CD14-positive monocyte (primary cell): ENCODE measurements around the gene APH1B. TPM values are rescaled to one million over a fixed set of nuclear protein-coding genes. Genes with fewer than 3 reads are reported as not detected.

Experiments
- DNase-seq, 3 donors: peaks; one replicate each; pipeline ENCODE4 v3.0.0-alpha.2; 2011 to 2022
- H2AFZ ChIP-seq: 2 replicates; pipeline ENCODE4 v1.6.0; 2012; ENCODE audit warnings: mild to moderate bottlenecking, low read depth, low read length, inconsistent platforms; ENCODE audit not compliant: insufficient read depth, poor library complexity, severe bottlenecking
- H3K27ac ChIP-seq, 2 donors: 1 replicate in 1 of 2; 2 replicates in 1 of 2; pipeline ENCODE4 v1.5.1; 2012 to 2013; ENCODE audit warnings: low read length in 2 of 2, control low read depth in 1 of 2, inconsistent platforms in 1 of 2, low read depth in 1 of 2, mild to moderate bottlenecking in 1 of 2
- H3K27me3 ChIP-seq, 2 donors: one replicate each; pipeline versions ENCODE4 v1.6.0 to v1.6.1; 2011 to 2013; ENCODE audit warnings: low read length in 2 of 2; ENCODE audit not compliant: control insufficient read depth in 2 of 2, insufficient read depth in 2 of 2
- H3K36me3 ChIP-seq, 2 donors: replicated peaks in 1 of 2; 1 replicate in 1 of 2; 2 replicates in 1 of 2; pipeline versions ENCODE4 v1.5.1 to v1.6.1; 2012 to 2013; ENCODE audit warnings: low read length in 2 of 2, control low read depth in 1 of 2, inconsistent platforms in 1 of 2, mild to moderate bottlenecking in 1 of 2; ENCODE audit not compliant: insufficient read depth in 2 of 2, control insufficient read depth in 1 of 2
- H3K4me1 ChIP-seq, 2 donors: 1 replicate in 1 of 2; 2 replicates in 1 of 2; pipeline versions ENCODE4 v1.5.1 to v1.6.1; 2012 to 2013; ENCODE audit warnings: low read length in 2 of 2, control low read depth in 1 of 2, inconsistent platforms in 1 of 2, mild to moderate bottlenecking in 1 of 2, moderate library complexity in 1 of 2; ENCODE audit not compliant: insufficient read depth in 2 of 2, control insufficient read depth in 1 of 2
- H3K4me2 ChIP-seq: replicated peaks from 2 replicates; pipeline ENCODE3; 2012; ENCODE audit warnings: low read length, moderate library complexity, mild to moderate bottlenecking; ENCODE audit not compliant: poor library complexity, severe bottlenecking; ENCODE audit errors: extremely low read depth
- H3K4me3 ChIP-seq, 3 experiments: fragments of 200-600 bp in 1 of 3; sonication (generic) in 1 of 3; replicated peaks in 1 of 3; 1 replicate in 2 of 3; 2 replicates in 1 of 3; pipeline ENCODE4 v1.5.1; 2011 to 2013; ENCODE audit warnings: low read length in 3 of 3, mild to moderate bottlenecking in 3 of 3, control low read depth in 2 of 3, low read depth in 2 of 3, inconsistent platforms in 1 of 3, moderate library complexity in 1 of 3
- H3K79me2 ChIP-seq: 2 replicates; pipeline ENCODE4 v1.6.0; 2012; ENCODE audit warnings: mild to moderate bottlenecking, control low read depth, inconsistent platforms, low read length, moderate library complexity; ENCODE audit not compliant: insufficient read depth
- H3K9ac ChIP-seq: 2 replicates; pipeline ENCODE4 v1.6.0; 2017; ENCODE audit warnings: low read length, mild to moderate bottlenecking; ENCODE audit not compliant: insufficient read depth, poor library complexity, severe bottlenecking
- H3K9me3 ChIP-seq, 2 donors: replicated peaks in 1 of 2; 1 replicate in 1 of 2; 2 replicates in 1 of 2; pipeline versions ENCODE4 v1.5.1 to v1.6.1; 2012 to 2013; ENCODE audit warnings: low read length in 2 of 2, control low read depth in 1 of 2; ENCODE audit not compliant: control insufficient read depth in 1 of 2, insufficient read depth in 1 of 2
- H4K20me1 ChIP-seq: 2 replicates; pipeline ENCODE4 v1.6.0; 2012; ENCODE audit warnings: mild to moderate bottlenecking, low read length, control low read depth, moderate library complexity; ENCODE audit not compliant: insufficient read depth
- H3K27ac Mint-ChIP-seq, 7 donors: one replicate each; pipeline ENCODE4 v1.8.0; 2020; ENCODE audit warnings: mild to moderate bottlenecking in 7 of 7, mixed read lengths in 7 of 7, moderate library complexity in 6 of 7, inconsistent platforms in 2 of 7
- H3K27me3 Mint-ChIP-seq, 3 donors: one replicate each; pipeline ENCODE4 v1.8.0; 2021 to 2022; ENCODE audit warnings: low read depth in 3 of 3, mild to moderate bottlenecking in 3 of 3, mixed read lengths in 3 of 3, moderate library complexity in 3 of 3, inconsistent platforms in 1 of 3
- H3K36me3 Mint-ChIP-seq, 2 donors: one replicate each; pipeline ENCODE4 v1.8.0; 2020; ENCODE audit warnings: mixed read lengths in 2 of 2, inconsistent platforms in 1 of 2, mild to moderate bottlenecking in 1 of 2
- H3K4me1 Mint-ChIP-seq: one replicate; pipeline ENCODE4 v1.8.0; 2020; ENCODE audit warnings: mild to moderate bottlenecking, mixed read lengths
- H3K4me3 Mint-ChIP-seq, 2 donors: one replicate each; pipeline ENCODE4 v1.8.0; 2020; ENCODE audit warnings: mild to moderate bottlenecking in 2 of 2, mixed read lengths in 2 of 2, moderate library complexity in 1 of 2
- H3K9me3 Mint-ChIP-seq, 7 donors: one replicate each; pipeline ENCODE4 v1.8.0; 2020 to 2022; ENCODE audit warnings: mixed read lengths in 7 of 7, mild to moderate bottlenecking in 6 of 7, moderate library complexity in 6 of 7, inconsistent platforms in 2 of 7
- CTCF ChIP-seq: fragments of 200-600 bp; IDR thresholded peaks from one replicate; pipeline ENCODE4 v1.8.0; 2022; ENCODE audit warnings: antibody characterized with exemption, mild to moderate bottlenecking
- WGBS: methylation state at CpG from one replicate; pipeline ENCODE4 v1.1.5; 2013; ENCODE audit warnings: missing lambda C conversion rate; ENCODE audit not compliant: insufficient coverage; 5-methylcytosine and 5-hydroxymethylcytosine counted together
- intact Hi-C, 2 donors: fragments of 100-400 bp; cut with micrococcal nuclease; formaldehyde crosslinking; loops; one replicate each; pipeline versions ENCODE4 v1.15.0 to v1.15.1; 2023
- polyA plus RNA-seq, 3 donors: library from polyadenylated mRNA; depleted of rRNA in 1 of 3; unstranded in 2 of 3; stranded (reverse) in 1 of 3; fragments of 300-500 nt in 2 of 3; fragments of >200 nt in 1 of 3; fragmentation: Illumina TruSeq in 2 of 3; gene quantifications; 1 replicate in 2 of 3; 2 replicates in 1 of 3; pipeline ENCODE4 v1.2.3, GENCODE V29; 2012 to 2021

Gene APH1B
- polyA plus RNA-seq, 3 donors = 13.6 to 57.1 (median 54.8) TPM

GRCh38 chr15:63352808-63353207, 75.4 kb downstream of the APH1B start:
- peaks cover 8% of the 10 kb centered on the region for H3K4me1 Mint-ChIP-seq
- H3K36me3 Mint-ChIP-seq = no peaks in the 10 kb centered on the region
- no peaks in the 10 kb centered on the region for H3K27me3 Mint-ChIP-seq
- Histone ChIP-seq H4K20me1 (no peaks in the 10 kb centered on the region), H3K9me3 (no peaks in the 10 kb centered on the region), H3K27ac (no peak overlapping the region), H3K4me2 (no peak overlapping the region), H3K9ac (no peak overlapping the region), H3K4me3 (no peak overlapping the region), H3K36me3 (no peaks in the 10 kb centered on the region), H2AFZ (no peak overlapping the region), H3K27me3 (no peaks in the 10 kb centered on the region), H3K4me1 (peaks cover 8 to 9% of the 10 kb centered on the region in 2 donors), H3K79me2 (no peaks in the 10 kb centered on the region)
- no peaks in the 10 kb centered on the region for H3K9me3 Mint-ChIP-seq
- no peak for TF ChIP-seq CTCF
- DNase-seq = no peak
- H3K4me3 Mint-ChIP-seq = no peak overlapping the region
- WGBS = 100% methylated on average over 2 of the region's 4 CpGs
- intact Hi-C loops = no loop called here
- no peak overlapping the region for H3K27ac Mint-ChIP-seq

- no peaks in the 10 kb centered on the region for H3K27me3 Mint-ChIP-seq
- Histone ChIP-seq H3K9me3 (no peaks in the 10 kb centered on the region), H2AFZ (no peak overlapping the region), H3K79me2 (no peaks in the 10 kb centered on the region), H3K36me3 (no peaks in the 10 kb centered on the region), H3K27ac (no peak overlapping the region), H3K4me2 (no peak overlapping the region), H4K20me1 (no peaks in the 10 kb centered on the region), H3K9ac (no peak overlapping the region), H3K4me1 (peaks cover 5 to 7% of the 10 kb centered on the region in 2 donors), H3K4me3 (no peak overlapping the region), H3K27me3 (no peaks in the 10 kb centered on the region)
- no peaks in the 10 kb centered on the region for H3K9me3 Mint-ChIP-seq
- H3K4me1 Mint-ChIP-seq = peaks cover 6% of the 10 kb centered on the region
- TF ChIP-seq CTCF = no peak
- intact Hi-C loops = no loop called here
- no peak overlapping the region for H3K4me3 Mint-ChIP-seq
- H3K27ac Mint-ChIP-seq = no peak overlapping the region
- WGBS = 96% methylated on average over 4 of the region's 8 CpGs
- DNase-seq = no peak
- H3K36me3 Mint-ChIP-seq = no peaks in the 10 kb centered on the region
Measured at GRCh38 chr15:63353261-63353660, 75.9 kb downstream of the APH1B start.
